HG02973 (cell line): Measurements from ENCODE around the gene OTOA.
"Not testable (repeated sequence)": the region's sequence is repeated elsewhere in the genome, so short reads cannot be mapped to it uniquely, and the experiment has no call there.

Experiments used
- ATAC-seq: cut with Tn5 transposase; IDR thresholded peaks from one replicate; pipeline ENCODE4 v1.9.1; 2021; ENCODE audit warnings: moderate library complexity; ENCODE audit not compliant: unreplicated experiment

The OTOA gene

DNA sequence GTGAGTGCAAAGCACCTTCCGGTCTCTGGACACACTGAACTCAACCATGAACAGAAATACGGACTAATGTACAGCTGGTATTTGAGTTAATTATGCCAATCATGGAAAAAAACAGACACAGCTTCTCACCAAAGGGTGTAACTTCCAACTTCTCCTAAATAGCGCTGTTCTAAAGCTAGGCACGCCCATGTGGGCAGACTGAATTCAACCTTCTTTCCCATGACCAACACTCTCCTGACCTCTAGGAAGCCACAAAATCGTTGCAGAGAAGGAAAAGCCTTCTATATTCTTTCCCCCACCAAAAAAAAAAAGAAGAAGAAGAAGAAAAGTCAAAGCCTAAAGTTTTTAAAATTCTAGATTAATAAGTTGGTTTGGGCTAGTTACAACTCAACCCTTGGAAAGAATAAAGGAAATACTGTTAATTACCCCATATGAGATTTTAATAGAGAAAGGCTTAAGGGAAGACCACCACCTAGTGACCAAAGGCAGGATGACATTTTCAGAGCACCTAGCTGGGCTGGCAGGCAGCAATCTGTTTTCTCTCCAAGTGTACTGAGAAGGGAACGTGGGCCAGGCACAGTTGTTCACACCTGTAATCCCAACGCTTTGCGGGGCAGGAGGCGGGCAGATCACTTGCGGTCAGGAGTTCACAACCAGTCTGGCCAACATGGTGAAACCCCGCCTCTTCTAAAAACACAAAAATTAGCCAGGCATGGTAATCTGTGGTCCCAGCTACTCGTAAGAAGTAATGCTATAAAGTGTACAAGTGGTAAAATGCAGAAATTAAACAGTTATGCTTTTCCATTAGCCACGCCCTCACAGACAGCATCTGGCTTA lies 138.0 kb downstream of the OTOA start:
- not testable (repeated sequence) for ATAC-seq

- ATAC-seq = not testable (repeated sequence)
These were observed 138.6 kb downstream of the OTOA start for GRCh38 chr16:21802375-21802663.
